Measurements from ENCODE around the gene SWI5.

DNA sequence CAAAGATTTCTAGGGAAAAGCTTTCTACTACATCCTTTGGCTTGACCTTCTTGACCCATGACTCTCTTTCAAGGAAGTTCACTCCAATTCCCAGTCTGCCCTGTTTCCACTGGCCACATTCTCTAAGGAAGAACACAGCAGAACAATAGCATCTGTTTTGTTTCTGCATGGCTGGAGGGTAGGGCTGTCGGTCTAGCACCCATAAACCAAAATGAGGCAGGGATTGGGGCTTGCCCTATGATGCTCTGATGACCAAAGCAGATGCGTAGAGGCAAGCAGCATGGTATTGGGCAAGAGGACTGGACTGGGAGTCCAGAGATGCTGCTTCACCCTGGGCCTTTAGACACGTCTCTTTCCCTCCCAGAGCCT is 24.4 kb upstream of the SWI5 start:
- no peak for TF ChIP-seq POLR2A (IDR thresholded peaks at IDR 0.05; ENCODE audit: low read depth, low read length)
- no peak for TF ChIP-seq POLR2AphosphoS5 (IDR thresholded peaks at IDR 0.05; ENCODE audit: low read depth, low read length)
- no peak for TF ChIP-seq TAF1 (IDR thresholded peaks at IDR 0.05; ENCODE audit: borderline replicate concordance, low read depth, low read length)
